NCI-H524 (cell line): ENCODE data around the gene OLFML3.
"Not testable (repeated sequence)": the region's sequence is repeated elsewhere in the genome, so short reads cannot be mapped to it uniquely, and the experiment has no call there.

Source experiments
- DNase-seq, 2 experiments: peaks; one replicate each; lab custom pipeline; 2025; lab: John Stamatoyannopoulos, UW

Gene OLFML3

DNA sequence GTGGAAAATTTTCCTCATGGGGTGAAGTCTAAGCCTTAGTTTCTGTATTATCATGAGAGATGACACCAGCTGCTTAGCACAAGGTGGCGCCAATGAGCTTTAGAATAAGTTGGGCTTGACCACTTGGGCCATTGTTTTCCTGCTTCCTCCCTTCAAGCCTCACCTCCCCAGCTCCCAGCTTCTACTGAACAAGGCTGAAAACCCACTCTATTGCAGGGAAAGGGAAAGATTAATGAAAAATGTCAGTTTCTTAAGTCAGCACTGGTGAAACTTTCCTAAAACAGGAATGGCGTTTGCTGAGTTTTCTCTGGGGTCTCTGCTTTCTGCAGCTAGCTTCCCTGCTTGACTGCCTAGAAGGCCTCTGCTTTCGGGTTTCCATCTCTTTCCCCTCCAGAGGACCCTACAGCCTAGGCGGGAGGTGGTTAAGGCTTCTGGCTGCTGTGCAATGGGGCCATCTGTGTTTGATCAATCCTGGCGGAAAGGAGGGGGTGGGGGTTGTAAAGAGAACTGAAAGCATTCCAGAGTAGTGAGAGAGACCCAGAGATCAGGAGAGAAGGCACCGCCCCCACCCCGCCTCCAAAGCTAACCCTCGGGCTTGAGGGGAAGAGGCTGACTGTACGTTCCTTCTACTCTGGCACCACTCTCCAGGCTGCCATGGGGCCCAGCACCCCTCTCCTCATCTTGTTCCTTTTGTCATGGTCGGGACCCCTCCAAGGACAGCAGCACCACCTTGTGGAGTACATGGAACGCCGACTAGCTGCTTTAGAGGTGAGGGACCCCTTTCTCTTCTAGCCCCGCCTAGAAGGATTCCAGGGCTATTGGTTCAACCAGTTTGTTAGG is at the start of gene OLFML3:
Gene OLFML3, plus strand, starts transcription at position 612 of the 840 bp plus-strand sequence. Its CDS starts 43 bp downstream, at position 655.
- DNase-seq = peak; percentile 79 to 84

- DNase-seq = peak; percentile 19 to 27
Measured at GRCh38 chr1:113929750-113930498, 49.4 kb upstream of the OLFML3 start.

GRCh38 chr1:113930499-113931161 is 48.6 kb upstream of the OLFML3 start:
- DNase-seq = no peak

GRCh38 chr1:113931451-113931851 is 47.8 kb upstream of the OLFML3 start:
- no peak for DNase-seq

DNA sequence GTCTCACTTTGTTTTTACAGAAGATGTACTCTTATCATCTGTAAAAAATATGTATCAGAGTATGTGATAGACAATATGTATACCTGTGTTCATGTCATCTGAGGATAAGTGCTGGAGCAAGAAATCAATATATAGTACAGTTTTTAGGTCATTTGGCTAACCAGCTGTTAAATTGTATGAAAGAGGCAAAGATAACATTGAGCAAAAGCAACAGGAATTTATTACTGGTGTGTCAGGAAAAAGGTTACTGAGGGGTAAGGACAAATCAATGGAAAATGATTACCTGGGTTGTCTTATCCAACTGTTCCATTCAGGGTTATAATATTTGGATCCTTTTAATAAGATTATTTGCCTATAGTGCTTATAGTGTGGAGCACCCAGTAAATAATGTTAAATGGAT is 45.3 kb upstream of the OLFML3 start:
- no peak for DNase-seq

DNA sequence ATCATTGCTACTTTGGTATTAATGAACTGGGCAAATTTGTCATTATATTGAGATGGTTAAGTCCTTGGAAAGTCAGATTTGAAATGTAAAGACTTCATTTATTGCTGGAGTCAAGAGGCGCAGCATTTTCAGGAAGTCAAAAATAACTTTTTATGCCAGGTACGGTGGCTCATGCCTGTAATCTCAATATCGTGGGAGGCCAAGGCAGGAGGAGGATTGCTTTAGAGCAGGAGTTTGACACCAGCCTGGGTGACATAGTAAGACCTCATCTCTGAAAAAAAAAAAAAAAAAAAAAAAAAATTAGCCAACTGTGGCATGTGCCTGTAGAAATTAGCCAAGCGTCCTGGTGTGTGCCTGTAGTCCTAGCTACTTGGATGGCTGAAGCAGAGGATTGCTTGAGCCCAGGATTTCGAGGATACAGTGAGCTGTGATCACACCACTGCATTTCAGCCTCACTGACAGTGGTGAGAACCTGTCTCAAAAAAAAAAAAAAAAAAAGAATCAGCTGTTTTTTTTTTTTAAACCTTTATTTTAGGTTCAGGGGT is 44.7 kb upstream of the OLFML3 start:
- no peak for DNase-seq

- DNase-seq = no peak
Measured at GRCh38 chr1:113935176-113935575, 44.1 kb upstream of the OLFML3 start.

GRCh38 chr1:113935970-113936369 is 43.3 kb upstream of the OLFML3 start:
- DNase-seq = no peak

- no peak for DNase-seq
Measured at GRCh38 chr1:113937146-113937545, 42.1 kb upstream of the OLFML3 start.

DNA sequence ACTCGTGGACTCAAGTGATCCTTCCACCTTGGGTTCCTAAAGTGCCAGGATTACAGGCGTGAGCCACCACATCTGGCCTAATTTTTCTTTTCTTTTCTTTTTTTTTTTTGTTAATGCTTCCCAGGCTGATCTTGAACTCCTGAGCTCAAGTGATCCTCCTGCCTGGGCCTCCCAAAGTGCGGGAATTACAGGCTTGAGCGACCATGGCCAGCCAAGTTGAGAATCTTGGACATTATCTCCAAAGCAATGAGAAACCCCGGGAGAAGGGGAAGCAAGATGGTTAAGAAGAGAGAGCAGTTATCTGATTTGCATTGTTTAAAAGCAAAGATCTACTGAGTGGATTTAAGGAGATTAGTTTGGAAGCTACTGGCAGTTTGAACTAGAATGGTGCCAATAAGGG is 41.1 kb upstream of the OLFML3 start:
- peak in 1 of 2 experiments; percentile 16 for DNase-seq

GRCh38 chr1:113940365-113941244 is 38.7 kb upstream of the OLFML3 start:
- DNase-seq = peak in 1 of 2 experiments; percentile 40

DNA sequence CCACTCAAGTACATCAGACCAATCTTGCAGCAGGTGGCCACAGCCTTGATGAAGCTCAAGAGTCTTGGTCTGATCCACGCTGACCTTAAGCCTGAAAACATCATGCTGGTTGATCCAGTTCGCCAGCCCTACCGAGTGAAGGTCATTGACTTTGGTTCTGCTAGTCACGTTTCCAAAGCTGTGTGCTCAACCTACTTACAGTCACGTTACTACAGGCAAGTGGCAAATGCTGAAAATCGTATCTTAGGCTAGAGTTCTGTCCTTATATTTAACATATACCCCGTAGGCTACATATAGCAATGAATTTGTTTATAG is 38.1 kb upstream of the OLFML3 start:
- DNase-seq = no peak

- no peak for DNase-seq
Measured at GRCh38 chr1:113942527-113942926, 36.7 kb upstream of the OLFML3 start.

DNA sequence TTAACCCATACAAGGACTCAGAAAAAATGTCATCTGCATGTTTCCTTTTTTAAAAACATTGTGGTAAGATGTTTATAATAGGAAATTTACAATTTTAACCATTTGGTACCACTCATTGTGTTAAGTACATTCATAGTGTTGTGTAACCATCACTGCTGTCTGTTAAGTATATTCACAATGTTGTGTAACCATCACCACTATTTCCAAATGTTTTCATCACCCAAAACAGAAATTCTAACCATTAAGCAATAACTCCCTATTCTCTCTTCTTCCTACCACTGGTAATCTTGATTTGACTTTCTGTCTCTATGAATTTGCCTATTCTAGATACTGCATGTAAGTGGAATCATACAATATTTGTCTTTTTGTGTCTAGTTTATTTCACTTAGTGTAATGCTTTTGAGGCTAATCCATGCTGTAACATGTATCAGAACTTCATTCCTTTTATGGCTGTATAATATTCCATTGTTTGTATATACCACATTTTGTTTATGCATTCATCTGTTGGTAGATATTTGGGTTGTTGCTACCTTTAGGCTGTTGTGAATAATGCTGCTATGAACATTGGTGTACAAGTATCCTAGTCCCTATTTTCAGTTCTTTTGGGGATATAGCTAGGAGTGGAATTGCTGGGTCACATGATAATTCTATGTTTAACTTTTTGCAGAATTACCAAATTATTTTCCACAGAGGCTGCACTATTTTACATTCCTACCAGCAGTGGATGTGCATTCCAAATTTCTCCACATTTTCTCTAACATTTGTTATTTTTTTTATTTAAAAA is 36.1 kb upstream of the OLFML3 start:
- DNase-seq = no peak

DNA sequence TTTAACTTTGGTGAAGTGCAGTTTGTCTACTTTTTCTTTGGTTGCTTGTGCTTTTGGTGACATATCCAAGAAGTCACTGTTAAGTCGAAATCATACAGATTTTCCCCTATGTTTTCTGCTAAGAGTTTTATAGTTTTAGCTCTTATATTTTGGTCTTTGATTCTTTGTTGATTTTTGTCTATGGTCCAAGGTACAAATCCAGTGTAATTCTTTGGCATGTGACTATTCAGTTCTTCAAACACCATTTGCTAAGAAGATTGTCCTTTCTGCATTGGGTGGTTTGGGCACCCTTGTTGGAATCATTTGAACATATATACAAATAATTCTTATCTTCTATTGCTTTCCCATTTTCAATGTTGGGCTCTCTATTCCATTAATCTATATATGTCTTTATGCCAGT is 33.9 kb upstream of the OLFML3 start:
- DNase-seq = no peak

GRCh38 chr1:113946112-113946511 is 33.2 kb upstream of the OLFML3 start:
- DNase-seq = no peak

DNA sequence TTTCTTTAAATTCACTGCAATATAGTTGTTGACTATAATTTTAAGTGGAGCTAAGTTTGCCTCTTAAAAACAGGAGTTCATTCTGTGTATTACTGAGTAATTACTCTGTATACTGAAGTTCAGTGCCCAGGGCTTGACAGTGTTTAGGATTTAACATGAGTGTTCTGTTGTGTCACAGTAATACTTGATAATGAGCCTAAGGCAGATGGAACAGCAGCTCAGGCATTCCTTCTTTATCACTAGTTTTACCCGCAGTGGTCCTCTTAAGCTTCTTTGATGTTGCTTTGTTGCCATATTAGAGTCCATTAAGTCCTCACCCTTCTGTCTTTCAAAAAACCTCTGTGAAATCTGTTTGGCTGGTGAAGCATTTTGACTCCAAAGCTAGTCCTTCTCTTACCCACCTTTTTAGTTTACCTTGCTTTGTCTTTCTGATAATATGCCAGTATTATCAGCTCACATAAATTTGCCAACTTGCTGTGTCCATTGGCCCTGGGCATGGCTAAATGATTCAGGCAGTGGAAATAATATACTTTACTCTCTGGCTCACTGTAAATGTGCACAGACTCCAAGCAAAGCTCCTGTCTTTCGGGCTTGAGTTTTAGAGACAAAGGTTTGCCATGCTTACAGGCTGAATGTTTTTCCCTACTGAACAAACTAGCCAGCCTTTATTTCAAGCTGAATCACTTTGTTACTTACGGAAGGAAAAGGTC is 32.4 kb upstream of the OLFML3 start:
- peak; percentile 70 to 88 for DNase-seq

DNA sequence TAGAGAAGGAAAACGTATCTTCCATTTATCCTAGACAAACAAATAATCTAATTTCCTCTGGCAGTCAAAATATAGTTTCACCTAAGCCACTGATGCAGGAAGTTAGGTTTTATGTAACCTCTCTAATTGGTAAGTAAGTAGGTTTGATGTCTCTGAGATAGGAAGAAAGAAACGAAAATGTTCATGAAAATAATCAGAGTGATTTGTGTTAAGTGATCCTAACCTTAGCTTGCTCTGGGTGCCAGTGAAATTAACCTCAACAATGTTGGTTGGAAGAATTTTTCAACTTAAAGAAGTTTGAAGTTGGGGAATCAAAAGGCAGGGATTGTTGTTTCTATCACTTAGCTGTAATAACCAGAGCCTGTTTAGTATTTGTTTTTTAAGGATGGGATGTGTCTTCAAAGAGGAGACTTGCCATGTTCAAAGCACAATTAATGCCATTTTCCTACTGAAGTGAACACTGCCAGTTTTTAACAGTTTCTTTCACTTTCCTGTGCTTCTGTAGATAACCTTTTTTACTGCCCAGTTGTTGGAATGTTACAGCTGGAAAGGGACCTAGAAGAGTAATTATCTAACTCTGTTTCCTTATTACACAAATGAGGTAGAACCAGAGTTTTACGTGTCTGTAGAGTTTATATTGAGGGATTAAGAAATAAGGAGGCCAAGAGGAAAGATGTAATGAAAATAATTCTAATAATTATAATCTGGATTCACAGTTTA is 31.7 kb upstream of the OLFML3 start:
- DNase-seq = no peak

- not testable (repeated sequence) for DNase-seq
Measured at GRCh38 chr1:113948151-113948550, 31.1 kb upstream of the OLFML3 start.
